Measurements from ENCODE around the gene TMEM61.

DNA sequence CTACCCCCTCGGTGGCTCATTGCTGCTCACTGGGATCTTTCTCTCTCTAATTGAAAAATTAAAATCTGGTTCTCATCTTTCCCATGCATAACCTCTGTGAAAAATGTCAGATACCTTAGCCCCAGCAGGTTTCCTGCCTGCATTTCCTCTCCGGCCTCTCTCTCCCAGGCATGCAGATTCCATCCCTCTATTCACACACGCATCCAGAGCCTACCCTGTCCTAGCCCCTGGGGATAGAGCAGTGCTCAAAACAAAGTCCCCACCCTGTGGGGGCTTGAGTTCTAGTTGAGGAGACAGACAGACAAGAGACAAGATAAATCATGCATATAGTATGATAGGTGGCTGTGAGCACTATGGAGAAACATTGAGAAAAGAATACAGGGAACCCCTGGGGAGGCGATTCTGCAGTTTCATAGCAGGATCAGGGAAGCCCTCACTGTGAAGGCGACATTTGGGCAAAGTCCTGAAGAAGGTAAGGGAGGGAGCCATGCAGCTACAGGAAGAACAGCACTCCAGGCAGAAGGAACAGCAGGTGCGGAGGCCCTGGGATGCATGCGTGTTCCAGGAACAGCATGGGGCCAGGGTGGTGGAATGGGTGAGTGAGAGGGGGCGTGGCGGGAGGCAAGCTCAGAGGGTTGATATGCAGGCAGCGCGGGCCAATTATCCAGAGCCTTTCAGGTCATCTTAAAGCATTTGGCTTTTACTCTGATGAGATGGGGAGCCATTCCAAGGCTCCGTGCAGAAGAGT is 14.8 kb downstream of the TMEM61 start:
- TF ChIP-seq, protein P1, sequence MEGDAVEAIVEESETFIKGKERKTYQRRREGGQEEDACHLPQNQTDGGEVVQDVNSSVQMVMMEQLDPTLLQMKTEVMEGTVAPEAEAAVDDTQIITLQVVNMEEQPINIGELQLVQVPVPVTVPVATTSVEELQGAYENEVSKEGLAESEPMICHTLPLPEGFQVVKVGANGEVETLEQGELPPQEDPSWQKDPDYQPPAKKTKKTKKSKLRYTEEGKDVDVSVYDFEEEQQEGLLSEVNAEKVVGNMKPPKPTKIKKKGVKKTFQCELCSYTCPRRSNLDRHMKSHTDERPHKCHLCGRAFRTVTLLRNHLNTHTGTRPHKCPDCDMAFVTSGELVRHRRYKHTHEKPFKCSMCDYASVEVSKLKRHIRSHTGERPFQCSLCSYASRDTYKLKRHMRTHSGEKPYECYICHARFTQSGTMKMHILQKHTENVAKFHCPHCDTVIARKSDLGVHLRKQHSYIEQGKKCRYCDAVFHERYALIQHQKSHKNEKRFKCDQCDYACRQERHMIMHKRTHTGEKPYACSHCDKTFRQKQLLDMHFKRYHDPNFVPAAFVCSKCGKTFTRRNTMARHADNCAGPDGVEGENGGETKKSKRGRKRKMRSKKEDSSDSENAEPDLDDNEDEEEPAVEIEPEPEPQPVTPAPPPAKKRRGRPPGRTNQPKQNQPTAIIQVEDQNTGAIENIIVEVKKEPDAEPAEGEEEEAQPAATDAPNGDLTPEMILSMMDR (IDR thresholded peaks at IDR 0.05; ENCODE audit: insufficient read depth, low read length, poor library complexity, severe bottlenecking), result no peak
- no peak for TF ChIP-seq EZH2phosphoT487 (conservative IDR thresholded peaks at IDR 0.05; ENCODE audit: low read length)

All from SU-DHL-6 (cell line).